GM18499 (cell line): ENCODE measurements around the gene SLC8A2.
"Not testable (repeated sequence)": the region's sequence is repeated elsewhere in the genome, so short reads cannot be mapped to it uniquely, and the experiment has no call there.

Experiments
- ATAC-seq: cut with Tn5 transposase; IDR thresholded peaks from one replicate; pipeline ENCODE4 v1.9.1; 2021; ENCODE audit warnings: moderate number of reproducible peaks; ENCODE audit not compliant: insufficient read depth, unreplicated experiment

SLC8A2 gene

DNA sequence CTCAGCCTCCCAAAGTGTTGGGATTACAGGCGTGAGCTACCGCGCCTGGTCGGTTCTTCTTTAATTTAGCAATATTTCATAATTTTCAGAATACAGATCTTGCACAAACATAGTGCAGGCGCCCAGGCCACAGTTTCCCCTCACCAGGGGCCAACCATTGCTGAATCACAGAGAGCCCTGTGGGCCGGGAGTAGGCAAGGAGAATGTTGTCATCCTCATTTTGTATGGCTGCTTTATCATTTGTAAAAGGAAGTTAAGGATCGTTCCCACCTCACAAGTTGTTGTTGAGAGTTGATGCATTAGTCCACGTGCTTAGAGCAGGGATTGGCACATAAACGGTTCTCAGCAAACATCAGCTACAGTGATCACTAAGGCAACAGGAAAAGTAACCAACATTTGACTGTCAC is 82.5 kb downstream of the SLC8A2 start:
- no peak for ATAC-seq

DNA sequence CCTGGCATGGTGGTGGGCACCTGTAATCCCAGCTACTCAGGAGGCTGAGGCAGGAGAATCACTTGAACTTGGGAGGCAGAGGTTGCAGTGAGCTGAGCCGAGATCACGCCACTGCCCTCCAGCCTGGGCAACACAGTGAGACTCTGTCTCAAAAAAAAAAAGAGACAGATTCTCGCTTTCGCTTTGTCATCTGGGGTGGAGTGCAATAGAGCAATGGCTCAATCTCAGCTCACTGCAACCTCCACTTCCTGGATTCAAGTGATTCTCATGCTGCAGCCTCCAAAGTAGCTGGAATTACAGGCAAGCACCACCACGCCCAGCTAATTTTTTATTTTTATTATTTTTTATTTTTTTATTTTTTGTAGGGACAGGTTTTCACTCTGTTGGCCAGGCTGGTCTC is 83.0 kb downstream of the SLC8A2 start:
- ATAC-seq = not testable (repeated sequence)

DNA sequence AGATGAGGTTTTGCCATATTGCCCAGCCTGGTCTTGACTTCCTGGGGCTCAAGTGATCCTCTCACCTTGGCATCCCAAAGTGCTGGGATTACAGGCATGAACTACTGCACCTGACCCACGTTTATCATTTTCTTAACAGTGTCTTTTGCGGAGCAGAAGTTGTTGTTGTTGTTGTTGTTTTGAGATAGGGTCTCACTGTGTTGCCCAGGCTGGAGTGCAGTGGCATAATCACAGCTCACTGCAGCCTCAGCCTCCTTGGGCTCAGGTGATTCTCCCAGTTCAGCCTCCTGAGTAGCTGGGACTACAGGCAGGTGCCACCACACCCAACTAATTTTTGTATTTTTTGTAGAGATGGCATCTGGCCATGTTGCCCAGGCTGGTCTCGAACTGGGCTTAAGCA is 84.1 kb downstream of the SLC8A2 start:
- not testable (repeated sequence) for ATAC-seq

DNA sequence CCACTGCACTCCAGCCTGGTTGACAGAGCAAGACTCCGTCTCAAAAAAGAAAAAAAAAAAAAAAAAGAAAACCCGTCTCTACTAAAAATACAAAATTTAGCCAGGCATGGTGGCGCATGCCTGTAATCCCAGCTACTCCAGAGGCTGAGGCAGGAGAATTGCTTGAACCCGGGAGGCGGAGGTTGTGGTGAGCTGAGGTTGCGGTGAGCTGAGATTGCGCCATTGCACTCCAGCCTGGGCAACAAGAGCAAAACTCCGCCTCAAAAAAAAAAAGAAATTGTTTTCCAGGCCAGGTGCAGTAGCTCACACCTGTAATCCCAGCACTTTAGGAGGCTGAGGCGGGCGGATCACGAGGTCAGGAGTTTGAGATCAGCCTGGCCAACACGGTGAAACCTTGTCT is 85.1 kb downstream of the SLC8A2 start:
- not testable (repeated sequence) for ATAC-seq

DNA sequence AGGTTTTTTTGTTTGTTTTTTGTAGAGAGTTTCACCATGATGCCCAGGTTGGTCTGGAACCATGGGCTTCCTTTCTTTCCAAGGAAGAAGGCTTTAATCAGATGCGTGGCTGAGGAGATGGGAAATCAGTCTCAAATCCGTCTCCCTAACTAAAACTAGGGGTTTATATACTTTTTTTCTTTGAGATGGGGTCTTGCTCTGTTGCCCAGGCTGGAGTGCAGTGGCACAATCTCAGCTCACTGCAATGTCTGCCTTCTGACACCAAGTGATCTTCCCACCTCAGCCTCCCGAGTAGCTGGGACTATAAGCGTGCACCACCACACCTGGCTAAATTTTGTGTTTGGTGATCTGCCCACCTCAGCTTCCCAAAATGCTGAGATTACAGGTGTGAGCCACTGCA is 87.2 kb downstream of the SLC8A2 start:
- not testable (repeated sequence) for ATAC-seq

DNA sequence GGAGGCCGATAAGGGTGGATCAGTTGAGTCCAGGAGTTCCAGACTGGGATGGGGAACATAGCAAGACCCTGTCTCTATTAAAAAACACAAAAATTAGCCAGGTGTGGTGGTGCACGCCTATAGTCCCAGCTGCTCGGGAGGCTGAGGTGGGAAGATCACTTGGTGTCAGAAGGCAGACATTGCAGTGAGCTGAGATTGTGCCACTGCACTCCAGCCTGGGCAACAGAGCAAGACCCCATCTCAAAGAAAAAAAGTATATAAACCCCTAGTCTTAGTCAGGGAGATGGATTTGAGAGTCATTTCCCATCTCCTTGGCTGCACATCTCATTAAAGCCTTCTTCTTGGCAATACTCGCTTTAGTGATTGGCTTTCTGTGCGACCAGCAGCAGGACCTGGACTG is 87.8 kb downstream of the SLC8A2 start:
- not testable (repeated sequence) for ATAC-seq

DNA sequence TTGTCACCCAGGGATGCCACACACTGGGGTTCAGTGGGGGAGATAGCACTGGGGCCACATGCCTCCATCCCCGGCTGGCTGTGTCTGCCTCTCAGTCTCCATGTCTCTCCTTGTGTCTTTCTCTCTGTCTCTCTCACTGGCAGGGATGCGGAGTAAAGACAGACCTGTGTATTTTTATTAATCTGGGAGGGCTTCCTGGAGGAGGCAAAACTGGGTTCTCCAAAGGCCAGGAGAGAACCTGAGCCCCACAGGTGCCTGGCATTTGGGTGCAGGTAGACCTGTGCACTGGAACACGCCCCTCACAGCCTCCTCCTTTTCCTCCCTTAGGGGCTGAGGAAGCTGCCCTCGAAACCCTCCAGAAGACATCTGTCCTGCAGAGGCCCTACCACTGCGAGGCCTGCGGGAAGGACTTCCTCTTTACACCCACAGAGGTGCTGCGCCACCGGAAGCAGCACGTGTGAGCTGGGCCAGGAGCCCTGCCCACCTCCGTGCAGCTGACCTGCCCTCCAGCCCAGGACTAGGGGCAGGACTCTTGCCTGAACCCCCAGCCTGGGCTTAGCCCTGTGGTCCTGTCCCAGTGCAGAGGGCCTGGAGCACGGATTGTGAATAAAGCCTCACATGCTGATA is 89.9 kb downstream of the SLC8A2 start:
- no peak for ATAC-seq

DNA sequence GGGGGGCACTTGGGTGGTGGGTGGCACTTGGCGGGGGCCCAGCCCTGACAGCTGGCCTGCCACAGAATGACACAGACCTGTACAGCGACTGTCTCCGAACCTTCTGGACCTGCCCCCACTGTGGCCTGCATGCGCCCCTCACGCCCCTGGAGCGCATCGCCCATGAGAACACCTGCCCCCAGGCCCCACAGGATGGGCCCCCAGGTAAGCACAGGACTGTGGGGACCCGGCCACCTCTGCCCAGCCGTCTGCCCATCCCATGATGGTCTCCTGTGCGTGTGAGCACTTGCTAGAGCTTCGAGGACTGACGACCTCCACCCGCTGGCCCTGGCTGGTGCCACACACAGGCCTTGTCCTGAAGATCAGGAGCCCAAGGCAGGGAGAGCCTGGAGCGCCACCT is 90.6 kb downstream of the SLC8A2 start:
- no peak for ATAC-seq

DNA sequence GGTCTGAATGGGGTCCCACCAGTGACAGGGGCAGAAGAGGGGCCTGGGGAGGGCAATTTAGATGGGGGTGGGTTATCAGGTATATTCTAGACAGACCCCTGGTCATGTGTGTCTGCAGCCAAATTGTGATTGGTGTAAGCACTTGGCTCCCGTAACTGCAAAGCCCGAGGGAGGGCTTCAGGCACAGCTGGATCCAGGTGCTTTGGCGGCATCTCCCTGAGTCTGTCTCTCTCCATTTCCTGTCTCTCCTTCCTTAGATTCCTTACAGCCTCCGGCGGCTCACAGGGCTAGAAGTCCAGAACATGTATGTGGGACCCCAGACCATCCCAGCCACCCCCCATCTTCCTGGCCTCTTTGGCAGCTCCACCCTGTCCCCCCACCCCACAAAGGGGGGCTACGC is 91.1 kb downstream of the SLC8A2 start:
- ATAC-seq = no peak

DNA sequence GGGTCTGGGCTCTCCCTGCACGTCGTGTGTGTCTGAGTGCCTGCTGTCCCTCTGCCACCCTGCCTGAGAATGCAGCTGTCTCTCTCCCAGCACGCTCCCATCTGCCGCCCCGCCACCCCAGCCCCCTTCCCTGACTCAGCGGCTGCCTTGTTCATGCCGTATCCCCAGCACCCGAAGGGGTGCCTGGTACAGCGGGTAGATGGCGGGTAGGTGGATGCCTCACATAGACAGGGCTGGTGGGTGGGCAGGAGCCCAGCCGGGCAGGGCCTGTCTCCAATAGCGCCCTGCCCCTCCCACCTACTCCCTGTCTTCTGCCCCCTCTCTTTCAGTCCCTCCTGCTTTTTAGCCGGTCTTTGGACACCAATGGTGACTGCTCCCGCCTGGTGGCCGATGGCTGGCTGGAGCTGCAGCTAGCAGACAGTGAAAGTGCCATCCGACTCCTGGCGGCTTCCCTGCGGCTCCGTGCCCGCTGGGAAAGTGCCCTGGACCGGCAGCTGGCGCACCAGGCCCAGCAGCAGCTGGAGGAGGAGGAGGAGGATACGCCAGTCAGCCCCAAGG is 92.2 kb downstream of the SLC8A2 start:
- no peak for ATAC-seq

DNA sequence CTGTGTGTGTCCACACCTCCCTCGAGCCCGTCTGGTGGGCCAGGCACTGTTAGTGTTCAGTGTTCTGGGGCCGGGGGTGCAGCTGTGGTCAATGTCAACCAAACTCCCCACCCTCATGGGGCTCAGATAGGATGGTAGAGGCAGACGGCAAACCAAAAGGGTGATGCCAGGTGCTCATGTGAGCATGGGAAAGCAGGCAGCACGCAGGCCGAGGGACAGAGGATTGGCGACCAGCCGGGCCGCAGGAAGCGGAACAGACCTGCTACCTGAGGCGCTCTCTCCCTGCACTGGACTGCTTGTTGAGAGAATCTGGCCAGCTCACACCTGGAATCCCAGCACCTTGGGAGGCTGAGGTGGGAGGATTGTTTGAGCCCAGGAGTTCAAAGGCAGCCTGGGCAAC is 93.4 kb downstream of the SLC8A2 start:
- no peak for ATAC-seq
